ENCODE measurements around the gene LKAAEAR1. TPM values are rescaled to one million over a fixed set of nuclear protein-coding genes. Genes with fewer than 3 reads are reported as not detected.

LKAAEAR1 gene
- polyA plus RNA-seq, 2 of the 4 experiments (the other 2 are of a cell fraction): 0.14 to 0.56 TPM

- ATAC-seq (no peak), DNase-seq (ENCODE audit: low read depth in 1 of 2, low spot score in 1 of 2) (no peak), FAIRE-seq (no peak)
- Histone ChIP-seq H3K4me3 (no peak overlapping the region), H3K4me1 (peaks cover 30% of the 10 kb centered on the region), H3K27ac (no peak overlapping the region; a peak in 1 of 6 replicates), H3K9me3 (no peaks in the 10 kb centered on the region), H3K4me2 (no peak overlapping the region)
- no peak for TF ChIP-seq ELK1 (IDR thresholded peaks at IDR 0.05; ENCODE audit: low read depth, low read length)
- TF ChIP-seq EHF (CRISPR knock-in tag; IDR thresholded peaks at IDR 0.05): no peak
- TF ChIP-seq FOSB (CRISPR knock-in tag; IDR thresholded peaks at IDR 0.05): no peak
- no peak for TF ChIP-seq ZFP36 (IDR thresholded peaks at IDR 0.05; ENCODE audit: borderline replicate concordance, partially characterized antibody)
- no peak for TF ChIP-seq CEBPB (IDR thresholded peaks at IDR 0.05)
- TF ChIP-seq TP53 (CRISPR knock-in tag; IDR thresholded peaks at IDR 0.05): no peak
- no peak for TF ChIP-seq POLR2A (IDR thresholded peaks at IDR 0.05; ENCODE audit: low read length)
- TF ChIP-seq PHF8 (IDR thresholded peaks at IDR 0.05; ENCODE audit: borderline replicate concordance, low read depth): no peak
- no peak for TF ChIP-seq HOXA7 (CRISPR knock-in tag; IDR thresholded peaks at IDR 0.05)
- TF ChIP-seq CTCF (IDR thresholded peaks at IDR 0.05): no peak
- TF ChIP-seq CHD2 (IDR thresholded peaks at IDR 0.05; ENCODE audit: low read length, partially characterized antibody): no peak
- no peak for TF ChIP-seq JUN (IDR thresholded peaks at IDR 0.05)
- TF ChIP-seq EHMT2 (IDR thresholded peaks at IDR 0.05; ENCODE audit: low read depth): no peak
- no peak for TF ChIP-seq ZSCAN20 (CRISPR knock-in tag; IDR thresholded peaks at IDR 0.05)
- ChIA-PET CTCF (interaction anchor here (0.8 to 3.3 kb wide), 5 partner anchors 11 to 77 kb away, joined by 3 to 17 read pairs (median 5); no protein-coding TSS in a partner anchor), POLR2A (no interaction called here)
- WGBS (ENCODE audit: missing lambda C conversion rate): 90% methylated on average over 9 of the region's 9 CpGs
Measured at GRCh38 chr20:64043768-64044167, 40.4 kb downstream of the LKAAEAR1 start.

DNA sequence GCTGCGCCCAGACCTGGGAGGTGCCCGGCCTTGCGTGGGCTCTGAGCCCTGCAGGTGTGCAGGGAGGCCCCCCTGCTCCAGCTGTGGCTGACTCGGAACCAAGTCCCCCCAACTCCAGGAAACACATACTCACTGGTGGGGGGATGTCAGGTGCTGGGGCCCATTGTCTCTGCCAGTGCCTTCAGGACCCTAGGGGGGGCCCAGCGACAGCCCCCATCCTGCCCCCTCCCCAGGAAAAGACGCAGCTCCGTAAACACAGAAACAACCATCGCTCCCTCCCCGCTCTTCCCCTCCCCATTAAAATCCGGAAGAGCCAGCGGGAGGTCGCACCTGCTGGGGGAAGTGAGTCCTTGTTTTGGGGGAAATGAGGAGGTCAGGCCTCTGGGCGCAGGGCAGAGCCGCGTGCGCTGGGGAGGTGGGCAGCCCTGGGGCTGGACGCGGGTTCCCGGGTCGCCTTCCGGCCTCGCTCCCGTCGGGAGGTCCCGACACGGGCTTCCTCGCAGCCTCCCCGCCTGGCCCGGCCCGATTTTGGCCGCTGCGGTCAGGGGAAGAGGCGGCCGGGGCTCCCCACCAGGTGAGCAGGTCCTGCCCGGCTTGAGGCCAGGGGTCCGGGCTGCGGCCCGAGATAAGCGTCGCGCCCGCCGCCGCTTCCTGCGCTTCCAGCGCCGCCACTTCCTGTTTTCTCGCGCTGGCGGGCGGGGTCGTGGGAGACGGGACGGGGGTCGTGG lies 42.0 kb downstream of the LKAAEAR1 start:
- FAIRE-seq (no peak), DNase-seq (ENCODE audit: low read depth in 1 of 2, low spot score in 1 of 2) (no peak), ATAC-seq (no peak)
- ChIA-PET POLR2A (no interaction called here), CTCF (interaction anchor here (0.8 to 7.1 kb wide), 4 partner anchors 11 to 62 kb away, joined by 3 to 143 read pairs (median 58); partner anchors contain the start of gene TCEA2)
- TF ChIP-seq HOXB5 (CRISPR knock-in tag; IDR thresholded peaks at IDR 0.05) (no peak), ZC3H11A (IDR thresholded peaks at IDR 0.05) (no peak), EHMT2 (IDR thresholded peaks at IDR 0.05; ENCODE audit: low read depth) (no peak), USF2 (IDR thresholded peaks at IDR 0.05) (no peak), JUN (IDR thresholded peaks at IDR 0.05) (no peak), CHD2 (IDR thresholded peaks at IDR 0.05; ENCODE audit: low read length, partially characterized antibody) (no peak), REST (IDR thresholded peaks at IDR 0.05) (no peak)
- TF ChIP-seq, protein P1, sequence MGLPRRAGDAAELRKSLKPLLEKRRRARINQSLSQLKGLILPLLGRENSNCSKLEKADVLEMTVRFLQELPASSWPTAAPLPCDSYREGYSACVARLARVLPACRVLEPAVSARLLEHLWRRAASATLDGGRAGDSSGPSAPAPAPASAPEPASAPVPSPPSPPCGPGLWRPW (IDR thresholded peaks at IDR 0.05): no peak
- Histone ChIP-seq H3K4me2 (no peak overlapping the region), H3K4me3 (no peak overlapping the region), H3K27ac (0 out of 6 replicates have a peak overlapping the region, but pooled peaks of 1 of the 2 experiments have one; percentile 10), H3K9me3 (no peaks in the 10 kb centered on the region), H3K4me1 (peaks cover 33% of the 10 kb centered on the region)
- 78% methylated on average over 47 of the region's 55 CpGs for WGBS (ENCODE audit: missing lambda C conversion rate)

Measured in A549 (cell line).